ENCODE measurements around the gene ADAM12. TPM values are rescaled to one million over a fixed set of nuclear protein-coding genes. Genes with fewer than 3 reads are reported as not detected.

Gene ADAM12
- total RNA-seq, 1 donor from 2014 or later: 41.7 TPM

- no peaks in the 10 kb centered on the region for H3K27me3 Mint-ChIP-seq (ENCODE audit: unreplicated experiment)
- H3K4me1 Mint-ChIP-seq (ENCODE audit: unreplicated experiment): peaks cover 64% of the 10 kb centered on the region
- TF ChIP-seq CTCF (IDR thresholded peaks at IDR 0.05): no peak
- no peaks in the 10 kb centered on the region for H3K9me3 Mint-ChIP-seq (ENCODE audit: unreplicated experiment)
- DNase-seq (ENCODE audit: extremely low spot score, unreplicated experiment): no peak
- peaks cover 5% of the 10 kb centered on the region for H3K36me3 Mint-ChIP-seq (ENCODE audit: unreplicated experiment)
- H3K4me3 Mint-ChIP-seq (ENCODE audit: unreplicated experiment): peak overlapping the region; percentile 2
- H3K27ac Mint-ChIP-seq (ENCODE audit: unreplicated experiment): peak overlapping the region; percentile 89
Observed at GRCh38 chr10:126171555-126171954, 216.7 kb downstream of the ADAM12 start.

- Mint-ChIP-seq H3K4me1 (ENCODE audit: unreplicated experiment) (peaks cover 60% of the 10 kb centered on the region), H3K4me3 (ENCODE audit: unreplicated experiment) (no peak overlapping the region), H3K27me3 (ENCODE audit: unreplicated experiment) (no peaks in the 10 kb centered on the region), H3K36me3 (ENCODE audit: unreplicated experiment) (peaks cover 5% of the 10 kb centered on the region), H3K27ac (ENCODE audit: unreplicated experiment) (peak overlapping the region; percentile 89), H3K9me3 (ENCODE audit: unreplicated experiment) (no peaks in the 10 kb centered on the region)
- DNase-seq (ENCODE audit: extremely low spot score, unreplicated experiment): no peak
- no peak for TF ChIP-seq CTCF (IDR thresholded peaks at IDR 0.05)
Observed at GRCh38 chr10:126170776-126171175, 217.5 kb downstream of the ADAM12 start.

GRCh38 chr10:126170371-126170770, 217.9 kb downstream of the ADAM12 start:
- peak overlapping the region; percentile 89 for H3K27ac Mint-ChIP-seq (ENCODE audit: unreplicated experiment)

GRCh38 chr10:126169899-126170298, 218.4 kb downstream of the ADAM12 start:
- peak overlapping the region; percentile 59 for H3K27ac Mint-ChIP-seq (ENCODE audit: unreplicated experiment)
- H3K4me3 Mint-ChIP-seq (ENCODE audit: unreplicated experiment): no peak overlapping the region
- DNase-seq (ENCODE audit: extremely low spot score, unreplicated experiment): no peak
- H3K27me3 Mint-ChIP-seq (ENCODE audit: unreplicated experiment): no peaks in the 10 kb centered on the region
- peaks cover 5% of the 10 kb centered on the region for H3K36me3 Mint-ChIP-seq (ENCODE audit: unreplicated experiment)
- no peaks in the 10 kb centered on the region for H3K9me3 Mint-ChIP-seq (ENCODE audit: unreplicated experiment)
- TF ChIP-seq CTCF (IDR thresholded peaks at IDR 0.05): no peak
- H3K4me1 Mint-ChIP-seq (ENCODE audit: unreplicated experiment): peaks cover 51% of the 10 kb centered on the region

More at GRCh38 chr10:126170371-126170770, 217.9 kb downstream of the ADAM12 start:
- DNase-seq (ENCODE audit: extremely low spot score, unreplicated experiment): no peak
- Mint-ChIP-seq H3K27me3 (ENCODE audit: unreplicated experiment) (no peaks in the 10 kb centered on the region), H3K9me3 (ENCODE audit: unreplicated experiment) (no peaks in the 10 kb centered on the region), H3K4me3 (ENCODE audit: unreplicated experiment) (no peak overlapping the region), H3K36me3 (ENCODE audit: unreplicated experiment) (peaks cover 5% of the 10 kb centered on the region), H3K4me1 (ENCODE audit: unreplicated experiment) (peaks cover 56% of the 10 kb centered on the region)
- TF ChIP-seq CTCF (IDR thresholded peaks at IDR 0.05): no peak

GRCh38 chr10:126166797-126167196, 221.5 kb downstream of the ADAM12 start:
- peaks cover 8% of the 10 kb centered on the region for H3K36me3 Mint-ChIP-seq (ENCODE audit: unreplicated experiment)
- no peak for DNase-seq (ENCODE audit: extremely low spot score, unreplicated experiment)

More at GRCh38 chr10:126166797-126167196, 221.5 kb downstream of the ADAM12 start:
- Mint-ChIP-seq H3K4me1 (ENCODE audit: unreplicated experiment) (peaks cover 29% of the 10 kb centered on the region), H3K27ac (ENCODE audit: unreplicated experiment) (no peak overlapping the region), H3K9me3 (ENCODE audit: unreplicated experiment) (no peaks in the 10 kb centered on the region), H3K4me3 (ENCODE audit: unreplicated experiment) (no peak overlapping the region), H3K27me3 (ENCODE audit: unreplicated experiment) (no peaks in the 10 kb centered on the region)
- no peak for TF ChIP-seq CTCF (IDR thresholded peaks at IDR 0.05)

Data from osteocyte (in vitro differentiated cells).